ENCODE measurements around the gene WASF2.
"Not testable (repeated sequence)": the region's sequence is repeated elsewhere in the genome, so short reads cannot be mapped to it uniquely, and the experiment has no call there.

The WASF2 gene

DNA sequence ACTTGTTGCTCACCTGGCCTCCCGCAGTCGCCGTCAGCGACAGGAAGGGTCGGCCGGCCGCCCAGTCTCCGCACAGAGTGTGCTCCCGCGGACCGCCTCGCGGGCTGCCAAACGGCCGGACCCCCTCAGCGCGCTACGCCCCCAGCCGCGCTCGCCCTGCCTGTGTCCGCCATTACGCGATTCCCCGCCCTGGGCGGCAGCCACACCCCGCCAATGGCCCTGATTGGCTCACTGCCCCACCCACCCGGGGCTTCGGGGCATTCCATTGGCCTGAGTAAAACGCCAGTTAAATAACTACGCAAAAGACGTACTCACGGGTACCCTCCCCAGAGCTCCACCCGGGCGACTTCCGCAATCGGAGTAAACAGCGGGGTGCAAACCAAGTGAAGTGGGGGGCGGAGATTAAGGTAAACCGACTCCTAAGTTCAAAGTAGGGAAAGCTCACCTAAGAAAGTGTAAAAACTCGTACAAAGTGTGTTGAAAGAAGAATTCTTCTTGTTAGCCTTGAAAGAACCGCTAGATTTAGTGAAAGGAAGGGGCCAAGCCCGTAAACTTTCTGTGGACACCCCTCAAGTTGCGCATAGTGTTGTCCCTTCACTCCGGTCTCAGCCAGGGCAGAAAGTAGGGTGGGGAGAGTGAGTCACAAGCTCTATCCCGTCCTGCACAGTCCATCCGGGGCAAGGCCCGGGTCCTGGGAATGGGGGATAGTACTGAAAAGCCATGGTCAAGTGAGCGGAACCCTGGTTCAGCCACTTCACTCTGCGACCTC is at the start of gene WASF2:
TSS of gene WASF2 (minus strand) at position 195 of the 769 bp plus-strand sequence. CDS start 61,277 bp downstream, outside the sequence.
- peak; percentile 97 for DNase-seq

DNA sequence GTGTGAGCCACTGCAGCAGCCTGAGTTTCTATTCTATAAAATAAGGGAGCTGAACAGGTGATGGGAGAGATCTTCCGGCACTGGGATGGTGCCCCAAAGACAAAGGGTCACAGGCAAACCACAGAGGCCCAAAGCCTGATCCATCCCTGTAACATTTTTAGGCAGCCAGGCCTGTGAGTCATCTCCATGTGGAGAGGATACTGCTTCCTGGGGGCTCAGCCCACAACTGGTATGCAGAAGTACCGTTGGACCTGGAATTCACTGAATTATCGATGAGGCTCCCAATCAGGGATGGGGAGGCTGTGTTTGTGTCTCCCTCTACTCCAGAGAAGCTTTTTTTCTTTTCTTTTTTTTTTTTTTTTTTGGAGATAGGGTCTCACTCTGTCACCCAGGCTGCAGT is 48.8 kb upstream of the WASF2 start:
- no peak for DNase-seq

- DNase-seq: not testable (repeated sequence)
Measured at GRCh38 chr1:27538305-27538676, 48.3 kb upstream of the WASF2 start.

DNA sequence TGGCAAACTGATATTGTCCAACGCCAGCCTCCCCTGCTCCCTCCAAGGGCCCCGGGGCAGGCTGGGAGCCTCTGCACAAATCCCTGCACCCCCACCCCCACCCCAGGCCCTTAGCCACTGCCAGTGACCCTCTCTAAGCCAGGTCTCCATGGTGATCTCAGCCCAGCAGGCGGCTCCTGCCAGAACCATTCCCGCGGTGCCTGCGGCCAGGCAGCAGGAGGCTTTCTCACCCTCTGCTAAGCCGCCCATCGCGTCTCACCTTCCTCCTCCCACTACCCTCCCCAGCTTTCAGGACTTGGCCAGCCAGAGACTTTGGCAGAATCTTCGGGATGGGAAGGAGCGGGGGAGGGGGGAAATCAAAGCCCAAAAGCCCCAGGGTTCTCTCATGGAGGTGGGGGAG is 46.8 kb upstream of the WASF2 start:
- DNase-seq: peak; percentile 75

- no peak for DNase-seq
Measured at GRCh38 chr1:27536010-27536757, 46.2 kb upstream of the WASF2 start.

GRCh38 chr1:27535386-27535785 is 45.4 kb upstream of the WASF2 start:
- DNase-seq: no peak

- DNase-seq: no peak
Measured at GRCh38 chr1:27531959-27532685, 42.2 kb upstream of the WASF2 start.

DNA sequence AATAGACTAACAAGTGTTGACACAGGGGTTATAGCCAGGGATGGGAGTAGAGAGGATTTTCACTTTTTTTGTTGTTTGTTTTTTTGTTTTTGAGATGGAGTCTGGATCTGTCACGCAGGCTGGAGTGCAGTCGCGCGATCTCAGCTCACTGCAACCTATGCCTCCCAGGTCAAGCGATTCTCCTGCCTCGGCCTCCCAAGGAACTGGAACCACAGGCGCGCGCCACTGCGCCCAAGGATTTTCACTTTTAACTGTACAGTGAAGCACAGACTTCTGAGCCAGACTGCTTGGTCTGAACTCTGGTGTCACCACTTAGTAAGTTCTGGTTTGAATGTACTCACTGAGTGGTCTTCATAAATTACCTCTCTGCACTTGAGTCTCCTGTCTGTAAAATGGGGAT is 40.2 kb upstream of the WASF2 start:
- DNase-seq: no peak

- no peak for DNase-seq
Measured at GRCh38 chr1:27529704-27530018, 39.7 kb upstream of the WASF2 start.

- DNase-seq: peak; percentile 70
Measured at GRCh38 chr1:27528818-27529703, 39.1 kb upstream of the WASF2 start.

GRCh38 chr1:27527890-27528817 is 38.2 kb upstream of the WASF2 start:
- DNase-seq: peak; percentile 97

DNA sequence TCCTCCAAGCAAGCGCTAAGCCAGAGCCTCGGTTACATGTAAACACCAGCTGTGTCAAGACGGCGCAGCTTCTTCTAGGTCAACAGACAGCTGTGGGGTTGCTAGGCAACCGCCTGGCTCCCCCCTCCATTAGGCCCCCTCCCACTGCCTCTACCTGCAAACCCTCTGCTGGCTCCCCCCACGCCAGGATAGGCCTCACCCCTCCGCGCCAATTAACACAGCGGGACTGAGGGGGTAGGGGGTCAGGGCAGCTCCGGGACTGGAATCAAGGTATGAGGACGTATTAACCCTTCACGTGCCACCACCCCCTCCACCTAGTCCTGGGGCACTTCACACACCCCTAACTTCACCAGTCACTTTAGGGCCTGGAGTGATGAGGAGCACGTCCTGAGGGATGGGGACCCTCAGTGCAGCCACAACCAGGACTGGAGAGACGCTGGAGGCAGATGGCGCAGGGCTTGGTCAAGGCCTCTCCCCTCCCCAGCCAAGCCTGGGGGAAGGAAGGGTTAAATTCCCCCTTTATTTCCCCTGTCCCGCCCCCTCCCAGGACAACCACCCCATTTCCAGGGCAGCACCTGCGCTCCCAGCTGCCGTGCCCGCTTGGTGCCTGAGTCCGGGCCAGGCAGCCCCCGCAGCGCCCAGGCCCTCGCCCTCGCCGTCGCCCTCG is 37.4 kb upstream of the WASF2 start:
- DNase-seq: peak; percentile 99

DNA sequence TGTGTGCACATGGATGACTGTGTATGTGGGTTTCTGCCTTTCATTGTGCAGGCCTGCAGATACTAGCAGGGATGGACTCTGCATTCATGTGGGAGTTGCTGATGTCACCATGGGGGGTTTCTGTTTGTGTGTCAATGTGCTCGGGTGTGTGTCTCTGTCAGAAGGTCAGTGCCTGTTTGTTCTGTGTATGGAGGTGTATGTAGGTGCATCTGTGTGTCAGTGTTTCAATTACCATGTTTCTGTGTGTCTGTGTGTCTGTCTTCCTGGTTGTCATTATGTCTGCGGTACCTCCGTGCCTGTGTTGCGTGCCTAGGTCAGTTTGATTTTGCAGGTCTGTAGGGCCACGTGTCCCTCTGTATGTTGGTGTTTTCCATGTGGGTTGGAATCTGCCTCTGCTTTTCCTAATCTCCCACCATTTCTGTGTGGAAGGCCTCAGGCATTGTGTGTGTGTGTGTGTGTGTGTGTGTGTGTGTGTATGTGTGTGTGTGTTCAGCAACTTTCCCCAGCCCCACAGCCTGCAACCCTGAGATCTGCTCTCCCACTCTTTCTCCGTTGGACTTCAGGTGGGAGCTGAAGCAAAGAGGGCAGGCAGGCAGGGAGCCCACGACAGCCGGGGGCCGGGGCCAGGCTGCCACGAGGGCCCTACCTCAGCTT is 36.7 kb upstream of the WASF2 start:
- DNase-seq: peak; percentile 62

- DNase-seq: peak; percentile 81
Measured at GRCh38 chr1:27525296-27526272, 35.6 kb upstream of the WASF2 start.

GRCh38 chr1:27523337-27524020 is 33.5 kb upstream of the WASF2 start:
- no peak for DNase-seq

- peak; percentile 89 for DNase-seq
Measured at GRCh38 chr1:27522432-27523336, 32.7 kb upstream of the WASF2 start.

- no peak for DNase-seq
Measured at GRCh38 chr1:27521861-27522431, 32.0 kb upstream of the WASF2 start.
